Cardiac fibroblast (primary cell): ENCODE measurements around the gene NDUFAF5.

ENCODE experiments used
- DNase-seq, 2 donors: peaks; one replicate each; pipeline versions ENCODE4 v3.0.0 to v3.0.0-alpha.2; 2010; ENCODE audit warnings: low read depth in 2 of 2
- H3K4me3 ChIP-seq, 2 donors: replicated peaks in 1 of 2; 1 replicate in 1 of 2; 2 replicates in 1 of 2; pipeline ENCODE4 v1.5.1; 2011; ENCODE audit warnings: low read depth in 2 of 2, low read length in 2 of 2, mild to moderate bottlenecking in 2 of 2, moderate library complexity in 1 of 2
- TF ChIP-seq, protein P1 (sequence below): IDR thresholded peaks from one replicate; pipeline ENCODE4 v1.5.1; 2011; ENCODE audit warnings: low read depth, mild to moderate bottlenecking, low read length, inconsistent platforms

NDUFAF5 gene

GRCh38 chr20:13778827-13779226 lies 6.0 kb upstream of the NDUFAF5 start:
- no peak overlapping the region for H3K4me3 ChIP-seq
- DNase-seq = no peak
- TF ChIP-seq, protein P1, sequence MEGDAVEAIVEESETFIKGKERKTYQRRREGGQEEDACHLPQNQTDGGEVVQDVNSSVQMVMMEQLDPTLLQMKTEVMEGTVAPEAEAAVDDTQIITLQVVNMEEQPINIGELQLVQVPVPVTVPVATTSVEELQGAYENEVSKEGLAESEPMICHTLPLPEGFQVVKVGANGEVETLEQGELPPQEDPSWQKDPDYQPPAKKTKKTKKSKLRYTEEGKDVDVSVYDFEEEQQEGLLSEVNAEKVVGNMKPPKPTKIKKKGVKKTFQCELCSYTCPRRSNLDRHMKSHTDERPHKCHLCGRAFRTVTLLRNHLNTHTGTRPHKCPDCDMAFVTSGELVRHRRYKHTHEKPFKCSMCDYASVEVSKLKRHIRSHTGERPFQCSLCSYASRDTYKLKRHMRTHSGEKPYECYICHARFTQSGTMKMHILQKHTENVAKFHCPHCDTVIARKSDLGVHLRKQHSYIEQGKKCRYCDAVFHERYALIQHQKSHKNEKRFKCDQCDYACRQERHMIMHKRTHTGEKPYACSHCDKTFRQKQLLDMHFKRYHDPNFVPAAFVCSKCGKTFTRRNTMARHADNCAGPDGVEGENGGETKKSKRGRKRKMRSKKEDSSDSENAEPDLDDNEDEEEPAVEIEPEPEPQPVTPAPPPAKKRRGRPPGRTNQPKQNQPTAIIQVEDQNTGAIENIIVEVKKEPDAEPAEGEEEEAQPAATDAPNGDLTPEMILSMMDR = no peak

DNA sequence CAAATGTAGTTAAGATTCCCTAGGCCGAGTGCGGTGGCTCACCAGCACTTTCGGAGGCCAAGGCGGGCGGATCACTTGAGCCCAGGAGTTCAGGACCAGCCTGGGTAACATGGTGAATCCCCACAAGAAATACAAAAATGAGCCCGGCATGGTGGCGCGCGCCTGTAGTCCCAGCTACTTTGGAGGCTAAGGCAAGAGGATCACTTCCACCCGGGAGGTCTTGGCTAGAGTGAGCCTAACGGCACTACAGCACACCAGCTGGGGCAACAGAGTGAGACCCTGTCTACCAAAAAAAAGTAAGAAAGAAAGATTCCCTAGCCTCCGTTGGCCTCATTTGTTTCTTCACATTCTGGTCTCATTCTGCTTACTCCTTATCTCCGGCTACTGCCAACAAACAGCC lies 1.3 kb upstream of the NDUFAF5 start:
- no peak for DNase-seq
- H3K4me3 ChIP-seq = peak overlapping the region in 1 of 2 donors; percentile 89
- TF ChIP-seq, protein P1 = no peak

GRCh38 chr20:13784271-13784892 lies 446 bp upstream of the NDUFAF5 start:
- no peak for DNase-seq

DNA sequence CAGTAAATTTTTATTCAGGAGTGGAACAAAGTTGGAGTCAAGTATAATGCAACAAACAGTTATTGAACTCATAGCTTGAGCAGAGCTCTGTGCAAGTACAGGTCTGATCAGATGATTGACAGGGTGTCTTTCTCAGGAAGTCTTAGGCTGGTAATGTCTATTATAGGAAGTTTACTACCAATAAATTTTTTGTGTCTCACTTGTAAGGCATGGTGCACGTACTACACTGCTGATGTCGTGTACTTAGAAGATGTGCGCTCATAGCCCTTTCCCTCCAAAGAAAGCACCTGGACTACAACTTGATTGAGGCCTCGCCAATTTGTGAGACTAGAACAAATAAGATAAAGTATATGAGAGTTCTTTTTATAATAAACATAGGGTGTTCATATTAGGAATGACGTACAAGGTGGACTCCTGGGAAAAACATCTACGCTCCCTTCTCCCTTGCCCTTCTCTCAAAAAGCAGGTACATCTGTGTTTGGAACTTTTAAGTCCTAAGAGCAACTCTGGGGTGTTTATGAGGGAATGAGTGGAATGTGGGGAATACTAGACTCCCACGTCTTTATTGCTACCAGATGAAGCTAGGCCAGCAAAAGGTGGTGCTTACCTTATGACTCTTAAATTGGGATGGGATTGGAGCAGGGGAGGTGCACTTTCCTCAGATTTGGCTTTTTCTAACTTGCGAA lies 1.5 kb downstream of the NDUFAF5 start:
- no peak for DNase-seq
- TF ChIP-seq, protein P1 = no peak
- H3K4me3 ChIP-seq = peak overlapping the region; percentile 19 to 89

More at GRCh38 chr20:13784271-13784892, 446 bp upstream of the NDUFAF5 start:
- H3K4me3 ChIP-seq = peak overlapping the region; percentile 89 to 91
- TF ChIP-seq, protein P1 = no peak

GRCh38 chr20:13788167-13788834 lies 3.5 kb downstream of the NDUFAF5 start:
- DNase-seq = peak; percentile 71 to 73
- no peak overlapping the region for H3K4me3 ChIP-seq
- TF ChIP-seq, protein P1 = peak; percentile 69

- no peak overlapping the region for H3K4me3 ChIP-seq
- TF ChIP-seq, protein P1 = no peak
- no peak for DNase-seq
Observed at GRCh38 chr20:13790708-13791107, 5.9 kb downstream of the NDUFAF5 start.
